PC-3 (cell line): ENCODE measurements around the gene MCF2L2.

Experiments
- EZH2 ChIP-seq: fragments of 300-600 bp; sonication (generic); IDR thresholded peaks from one replicate; pipeline ENCODE4 v1.6.1; 2017; ENCODE audit warnings: antibody characterized with exemption, mild to moderate bottlenecking, low read length; ENCODE audit not compliant: unreplicated experiment
- EZH2phosphoT487 ChIP-seq: fragments of 300-600 bp; sonication (generic); IDR thresholded peaks from 2 replicates; pipeline ENCODE4 v1.6.1; 2018; ENCODE audit warnings: mild to moderate bottlenecking, antibody characterized with exemption, low read length, borderline replicate concordance
- TF ChIP-seq, protein P1 (sequence below): fragments of 300-600 bp; sonication (generic); conservative IDR thresholded peaks from 2 replicates; pipeline ENCODE4 v1.5.1; 2017; ENCODE audit warnings: antibody characterized with exemption, low read depth, mild to moderate bottlenecking, low read length

DNA sequence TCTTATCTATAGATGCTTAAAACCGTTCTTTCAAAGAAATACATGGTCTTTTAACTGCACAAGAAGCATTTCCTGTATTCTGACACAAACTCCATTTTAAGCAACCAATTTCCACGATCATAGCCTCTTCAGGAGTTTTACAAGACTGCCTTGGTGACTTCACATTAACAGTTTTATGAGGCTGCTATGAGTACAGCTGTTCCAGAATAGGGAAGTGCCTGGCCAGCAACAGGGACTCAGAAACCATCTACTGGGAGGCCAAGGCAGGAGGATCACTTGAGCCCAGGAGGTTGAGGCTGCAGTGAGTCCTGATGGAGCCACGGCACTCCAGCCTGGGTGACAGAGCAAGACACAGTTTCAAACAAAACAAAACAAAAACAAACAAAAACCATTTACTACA, 96.9 kb downstream of the MCF2L2 start:
- TF ChIP-seq, protein P1, sequence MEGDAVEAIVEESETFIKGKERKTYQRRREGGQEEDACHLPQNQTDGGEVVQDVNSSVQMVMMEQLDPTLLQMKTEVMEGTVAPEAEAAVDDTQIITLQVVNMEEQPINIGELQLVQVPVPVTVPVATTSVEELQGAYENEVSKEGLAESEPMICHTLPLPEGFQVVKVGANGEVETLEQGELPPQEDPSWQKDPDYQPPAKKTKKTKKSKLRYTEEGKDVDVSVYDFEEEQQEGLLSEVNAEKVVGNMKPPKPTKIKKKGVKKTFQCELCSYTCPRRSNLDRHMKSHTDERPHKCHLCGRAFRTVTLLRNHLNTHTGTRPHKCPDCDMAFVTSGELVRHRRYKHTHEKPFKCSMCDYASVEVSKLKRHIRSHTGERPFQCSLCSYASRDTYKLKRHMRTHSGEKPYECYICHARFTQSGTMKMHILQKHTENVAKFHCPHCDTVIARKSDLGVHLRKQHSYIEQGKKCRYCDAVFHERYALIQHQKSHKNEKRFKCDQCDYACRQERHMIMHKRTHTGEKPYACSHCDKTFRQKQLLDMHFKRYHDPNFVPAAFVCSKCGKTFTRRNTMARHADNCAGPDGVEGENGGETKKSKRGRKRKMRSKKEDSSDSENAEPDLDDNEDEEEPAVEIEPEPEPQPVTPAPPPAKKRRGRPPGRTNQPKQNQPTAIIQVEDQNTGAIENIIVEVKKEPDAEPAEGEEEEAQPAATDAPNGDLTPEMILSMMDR = no peak
- TF ChIP-seq EZH2 = no peak
- TF ChIP-seq EZH2phosphoT487 = no peak
